NCI-H82 treated with DMSO at 0.1 percent for 48 hours (cell line): Measurements from ENCODE around the gene KCNK16.

Experiments
- DNase-seq: peaks from one replicate; lab custom pipeline; 2025; ENCODE audit not compliant: unreplicated experiment; lab: John Stamatoyannopoulos, UW

KCNK16 gene

GRCh38 chr6:39281312-39281980, 41.1 kb downstream of the KCNK16 start:
- no peak for DNase-seq

- DNase-seq, result no peak
These were observed 42.2 kb downstream of the KCNK16 start for GRCh38 chr6:39280247-39280731.

- DNase-seq, result no peak
These were observed 43.0 kb downstream of the KCNK16 start for GRCh38 chr6:39279539-39279938.

GRCh38 chr6:39276379-39276995, 46.0 kb downstream of the KCNK16 start:
- DNase-seq, result no peak

- DNase-seq, result no peak
These were observed 47.6 kb downstream of the KCNK16 start for GRCh38 chr6:39274903-39275302.

- no peak for DNase-seq
These were observed 48.0 kb downstream of the KCNK16 start for GRCh38 chr6:39274471-39274870.

GRCh38 chr6:39273406-39273821, 49.1 kb downstream of the KCNK16 start:
- no peak for DNase-seq

- no peak for DNase-seq
These were observed 52.5 kb downstream of the KCNK16 start for GRCh38 chr6:39269961-39270360.

- DNase-seq, result no peak
These were observed 53.8 kb downstream of the KCNK16 start for GRCh38 chr6:39268721-39269120.

- no peak for DNase-seq
These were observed 54.3 kb downstream of the KCNK16 start for GRCh38 chr6:39268171-39268570.

- no peak for DNase-seq
These were observed 55.6 kb downstream of the KCNK16 start for GRCh38 chr6:39266782-39267355.

GRCh38 chr6:39266375-39266774, 56.1 kb downstream of the KCNK16 start:
- DNase-seq, result no peak
